ENCODE measurements around the gene CD14.
"Not testable (repeated sequence)": the region's sequence is repeated elsewhere in the genome, so short reads cannot be mapped to it uniquely, and the experiment has no call there.

Gene CD14

GRCh38 chr5:140594169-140594568, 38.8 kb downstream of the CD14 start:
- TF ChIP-seq CTCF (IDR thresholded peaks at IDR 0.05; ENCODE audit: insufficient read depth, low read length, poor library complexity, severe bottlenecking) (no peak), EZH2phosphoT487 (conservative IDR thresholded peaks at IDR 0.05; ENCODE audit: low read length) (no peak)
- no peak overlapping the region for H3K4me2 ChIP-seq (ENCODE audit: low read depth, low read length, poor library complexity, severe bottlenecking)
- H3K9me2 ChIP-seq (replicated peaks; ENCODE audit: insufficient read depth, low read length), result no peaks in the 10 kb centered on the region
- no peak overlapping the region for H3K27ac ChIP-seq (ENCODE audit: low read depth, low read length)
- H2AFZ ChIP-seq (ENCODE audit: low read depth, low read length, severe bottlenecking), result no peak overlapping the region
- no peaks in the 10 kb centered on the region for H3F3A ChIP-seq (ENCODE audit: insufficient read depth)
- H3K9me3 ChIP-seq (ENCODE audit: insufficient read depth, low read length), result no peaks in the 10 kb centered on the region
- H3K4me3 ChIP-seq (ENCODE audit: insufficient read depth, low read length, poor library complexity, severe bottlenecking), result no peak overlapping the region
- no peaks in the 10 kb centered on the region for H3K79me2 ChIP-seq (ENCODE audit: insufficient read depth, low read length)
- H3K27me3 ChIP-seq (ENCODE audit: low read length), result no peaks in the 10 kb centered on the region
- H3K36me3 ChIP-seq (ENCODE audit: low read length), result no peaks in the 10 kb centered on the region
- no peak overlapping the region for H3K9ac ChIP-seq (ENCODE audit: low read length)
- no peaks in the 10 kb centered on the region for H4K20me1 ChIP-seq (ENCODE audit: low read depth, low read length)

- H3K4me3 ChIP-seq (ENCODE audit: insufficient read depth, low read length, poor library complexity, severe bottlenecking); H3K27me3 ChIP-seq (ENCODE audit: low read length); H3K9me2 ChIP-seq (replicated peaks; ENCODE audit: insufficient read depth, low read length); H3K79me2 ChIP-seq (ENCODE audit: insufficient read depth, low read length); H3K27ac ChIP-seq (ENCODE audit: low read depth, low read length); H3K9ac ChIP-seq (ENCODE audit: low read length); H3K9me3 ChIP-seq (ENCODE audit: insufficient read depth, low read length); H3K4me2 ChIP-seq (ENCODE audit: low read depth, low read length, poor library complexity, severe bottlenecking); H3F3A ChIP-seq (ENCODE audit: insufficient read depth); H3K36me3 ChIP-seq (ENCODE audit: low read length); H2AFZ ChIP-seq (ENCODE audit: low read depth, low read length, severe bottlenecking); H4K20me1 ChIP-seq (ENCODE audit: low read depth, low read length): not testable (repeated sequence)
Observed at GRCh38 chr5:140593070-140593469, 39.9 kb downstream of the CD14 start.

- Histone ChIP-seq H3K79me2 (ENCODE audit: insufficient read depth, low read length) (no peaks in the 10 kb centered on the region), H3K4me2 (ENCODE audit: low read depth, low read length, poor library complexity, severe bottlenecking) (no peak overlapping the region), H3F3A (ENCODE audit: insufficient read depth) (no peaks in the 10 kb centered on the region)
Observed at GRCh38 chr5:140591747-140592372, 41.1 kb downstream of the CD14 start.

More at GRCh38 chr5:140591747-140592372, 41.1 kb downstream of the CD14 start:
- no peaks in the 10 kb centered on the region for H3K9me3 ChIP-seq (ENCODE audit: insufficient read depth, low read length)
- H3K9me2 ChIP-seq (replicated peaks; ENCODE audit: insufficient read depth, low read length), result no peaks in the 10 kb centered on the region
- TF ChIP-seq CTCF (IDR thresholded peaks at IDR 0.05; ENCODE audit: insufficient read depth, low read length, poor library complexity, severe bottlenecking) (no peak), EZH2phosphoT487 (conservative IDR thresholded peaks at IDR 0.05; ENCODE audit: low read length) (no peak)
- H3K4me3 ChIP-seq (ENCODE audit: insufficient read depth, low read length, poor library complexity, severe bottlenecking), result no peak overlapping the region
- no peaks in the 10 kb centered on the region for H3K27me3 ChIP-seq (ENCODE audit: low read length)
- H3K27ac ChIP-seq (ENCODE audit: low read depth, low read length), result no peak overlapping the region
- H3K9ac ChIP-seq (ENCODE audit: low read length), result no peak overlapping the region
- H2AFZ ChIP-seq (ENCODE audit: low read depth, low read length, severe bottlenecking), result no peak overlapping the region
- H3K36me3 ChIP-seq (ENCODE audit: low read length), result no peaks in the 10 kb centered on the region
- no peaks in the 10 kb centered on the region for H4K20me1 ChIP-seq (ENCODE audit: low read depth, low read length)
